CD4-positive, alpha-beta memory T cell (primary cell): ENCODE data around the gene ZBTB20. TPM values are rescaled to one million over a fixed set of nuclear protein-coding genes. Genes with fewer than 3 reads are reported as not detected.

Source experiments
- CTCF ChIA-PET: fragments of 350-600 bp; sonication (Branson Sonifier 250); formaldehyde crosslinking; loops from one replicate; lab custom pipeline; 2021; ENCODE audit warnings: inconsistent platforms; ENCODE audit not compliant: partially characterized antibody; lab: Charles Lee
- POLR2A ChIA-PET: fragments of 350-600 bp; sonication (Branson Sonifier 250); formaldehyde crosslinking; loops from one replicate; lab custom pipeline; 2021; ENCODE audit not compliant: partially characterized antibody; lab: Charles Lee
- DNase-seq, 5 donors: peaks; one replicate each; pipeline versions ENCODE4 v3.0.0 to v3.0.0-alpha.2; 2020 to 2022; ENCODE audit warnings: mixed read lengths in 1 of 5
- H3K27ac ChIP-seq: one replicate; pipeline ENCODE4 v1.7.0; 2013; ENCODE audit warnings: low read depth, low read length
- H3K27me3 ChIP-seq: 2 replicates; pipeline ENCODE4 v1.7.0; 2013; ENCODE audit warnings: mild to moderate bottlenecking, low read length, moderate library complexity; ENCODE audit not compliant: insufficient read depth
- H3K36me3 ChIP-seq: 2 replicates; pipeline ENCODE4 v1.7.0; 2013; ENCODE audit warnings: mild to moderate bottlenecking, low read length, moderate library complexity; ENCODE audit not compliant: insufficient read depth
- H3K4me1 ChIP-seq: 2 replicates; pipeline ENCODE4 v1.7.0; 2013; ENCODE audit warnings: mild to moderate bottlenecking, low read length, moderate library complexity; ENCODE audit not compliant: insufficient read depth
- H3K4me3 ChIP-seq, 2 donors: one replicate each; pipeline ENCODE4 v1.7.0; 2013; ENCODE audit warnings: low read length in 2 of 2, mild to moderate bottlenecking in 1 of 2
- H3K9me3 ChIP-seq, 2 donors: one replicate each; pipeline ENCODE4 v1.7.0; 2013; ENCODE audit warnings: low read length in 2 of 2, control low read depth in 1 of 2; ENCODE audit not compliant: control insufficient read depth in 1 of 2
- H3K27ac Mint-ChIP-seq, 7 donors: one replicate each; pipeline ENCODE4 v1.8.0; 2020 to 2021; ENCODE audit warnings: mixed read lengths in 7 of 7, mild to moderate bottlenecking in 6 of 7, inconsistent platforms in 3 of 7, moderate library complexity in 3 of 7
- H3K27me3 Mint-ChIP-seq, 2 donors: one replicate each; pipeline ENCODE4 v1.8.0; 2020 to 2021; ENCODE audit warnings: mixed read lengths in 2 of 2
- H3K36me3 Mint-ChIP-seq, 2 donors: one replicate each; pipeline ENCODE4 v1.8.0; 2020 to 2021; ENCODE audit warnings: mixed read lengths in 2 of 2, inconsistent platforms in 1 of 2, mild to moderate bottlenecking in 1 of 2
- H3K4me1 Mint-ChIP-seq, 4 donors: one replicate each; pipeline ENCODE4 v1.8.0; 2020 to 2021; ENCODE audit warnings: mixed read lengths in 4 of 4, mild to moderate bottlenecking in 1 of 4
- H3K4me3 Mint-ChIP-seq, 8 donors: one replicate each; pipeline ENCODE4 v1.8.0; 2020 to 2021; ENCODE audit warnings: mixed read lengths in 8 of 8, mild to moderate bottlenecking in 7 of 8, moderate library complexity in 6 of 8, inconsistent platforms in 3 of 8
- H3K9me3 Mint-ChIP-seq, 8 donors: one replicate each; pipeline ENCODE4 v1.8.0; 2020 to 2021; ENCODE audit warnings: mixed read lengths in 8 of 8, mild to moderate bottlenecking in 5 of 8, inconsistent platforms in 3 of 8, moderate library complexity in 1 of 8
- intact Hi-C: fragments of 100-400 bp; cut with micrococcal nuclease; formaldehyde crosslinking; loops from one replicate; pipeline ENCODE4 v1.15.1; 2023
- polyA plus RNA-seq, 2 donors: library from polyadenylated mRNA; unstranded; fragments of 300-500 nt; fragmentation: Illumina TruSeq; gene quantifications; one replicate each; pipeline ENCODE4 v1.2.3, GENCODE V29; 2021
- total RNA-seq, 2 experiments: library from RNA; stranded (reverse); gene quantifications; one replicate each; pipeline ENCODE4 v1.2.3, GENCODE V29; 2021

ZBTB20 gene
- total and polyA plus RNA-seq, 4 experiments from 2014 or later = 21.9 to 58.4 (median 41.4) TPM

GRCh38 chr3:114864970-114865369 is 282.1 kb downstream of the ZBTB20 start:
- H3K27ac ChIP-seq = no peak overlapping the region
- no peaks in the 10 kb centered on the region for H3K9me3 Mint-ChIP-seq
- POLR2A ChIA-PET = no interaction called here
- DNase-seq = no peak
- no peaks in the 10 kb centered on the region for H3K27me3 Mint-ChIP-seq
- CTCF ChIA-PET = no interaction called here
- H3K36me3 Mint-ChIP-seq = peaks cover 0 to 11% of the 10 kb centered on the region in 2 donors
- H3K27ac Mint-ChIP-seq = no peak overlapping the region
- no peaks in the 10 kb centered on the region for H3K36me3 ChIP-seq
- peaks cover 26 to 38% (median 32%) of the 10 kb centered on the region in 4 donors for H3K4me1 Mint-ChIP-seq
- intact Hi-C loops = no loop called here
- peak overlapping the region in 1 of 8 donors; percentile 26 for H3K4me3 Mint-ChIP-seq
- H3K4me1 ChIP-seq = peaks cover 12% of the 10 kb centered on the region
- no peaks in the 10 kb centered on the region for H3K9me3 ChIP-seq
- H3K4me3 ChIP-seq = no peak overlapping the region
- H3K27me3 ChIP-seq = no peaks in the 10 kb centered on the region

- DNase-seq = no peak
- Mint-ChIP-seq H3K4me3 (peak overlapping the region; percentile 23 to 81 (median 71)), H3K9me3 (no peaks in the 10 kb centered on the region), H3K27ac (peak overlapping the region in 6 of 7 donors; percentile 5 to 79 (median 40)), H3K27me3 (no peaks in the 10 kb centered on the region), H3K36me3 (peaks cover 0 to 11% of the 10 kb centered on the region in 2 donors), H3K4me1 (peaks cover 26 to 38% (median 34%) of the 10 kb centered on the region in 4 donors)
- ChIA-PET CTCF (interaction anchor here (1.1 kb wide), 1 partner anchor 11 kb away, joined by 3 read pairs; no protein-coding TSS in a partner anchor), POLR2A (no interaction called here)
- no peaks in the 10 kb centered on the region for H3K27me3 ChIP-seq
- peak overlapping the region in 1 of 2 donors; percentile 10 for H3K4me3 ChIP-seq
- H3K4me1 ChIP-seq = peaks cover 12% of the 10 kb centered on the region
- no peaks in the 10 kb centered on the region for H3K9me3 ChIP-seq
- no peak overlapping the region for H3K27ac ChIP-seq
- intact Hi-C loops = no loop called here
- no peaks in the 10 kb centered on the region for H3K36me3 ChIP-seq
Observed at GRCh38 chr3:114863848-114864247, 283.2 kb downstream of the ZBTB20 start.

GRCh38 chr3:114861666-114862065 is 285.4 kb downstream of the ZBTB20 start:
- Histone ChIP-seq H3K27ac (no peak overlapping the region), H3K27me3 (no peaks in the 10 kb centered on the region), H3K4me1 (peaks cover 12% of the 10 kb centered on the region), H3K9me3 (no peaks in the 10 kb centered on the region), H3K36me3 (no peaks in the 10 kb centered on the region), H3K4me3 (no peak overlapping the region)
- ChIA-PET POLR2A (no interaction called here), CTCF (no interaction called here)
- Mint-ChIP-seq H3K36me3 (peaks cover 0 to under 1% of the 10 kb centered on the region in 2 donors), H3K27ac (no peak overlapping the region), H3K27me3 (no peaks in the 10 kb centered on the region), H3K4me1 (peaks cover 30 to 37% (median 32%) of the 10 kb centered on the region in 4 donors), H3K4me3 (no peak overlapping the region), H3K9me3 (no peaks in the 10 kb centered on the region)
- no peak for DNase-seq
- intact Hi-C loops = no loop called here

GRCh38 chr3:114860531-114860930 is 286.6 kb downstream of the ZBTB20 start:
- H3K27me3 Mint-ChIP-seq = no peaks in the 10 kb centered on the region
- Histone ChIP-seq H3K4me1 (peaks cover 12% of the 10 kb centered on the region), H3K27ac (no peak overlapping the region), H3K4me3 (no peak overlapping the region), H3K27me3 (no peaks in the 10 kb centered on the region), H3K9me3 (no peaks in the 10 kb centered on the region), H3K36me3 (no peaks in the 10 kb centered on the region)
- H3K27ac Mint-ChIP-seq = peak overlapping the region in 1 of 7 donors; percentile 4
- peaks cover 24 to 36% (median 25%) of the 10 kb centered on the region in 4 donors for H3K4me1 Mint-ChIP-seq
- no peak for DNase-seq
- no peaks in the 10 kb centered on the region for H3K9me3 Mint-ChIP-seq
- no peak overlapping the region for H3K4me3 Mint-ChIP-seq
- ChIA-PET CTCF (no interaction called here), POLR2A (no interaction called here)
- H3K36me3 Mint-ChIP-seq = no peaks in the 10 kb centered on the region
- intact Hi-C loops = no loop called here

GRCh38 chr3:114858329-114858728 is 288.8 kb downstream of the ZBTB20 start:
- intact Hi-C loops = no loop called here
- H3K27me3 ChIP-seq = no peaks in the 10 kb centered on the region
- no peaks in the 10 kb centered on the region for H3K27me3 Mint-ChIP-seq
- peaks cover 0 to 9% of the 10 kb centered on the region in 2 donors for H3K36me3 Mint-ChIP-seq
- peaks cover 3% of the 10 kb centered on the region for H3K4me1 ChIP-seq
- no peaks in the 10 kb centered on the region for H3K36me3 ChIP-seq
- H3K9me3 Mint-ChIP-seq = no peaks in the 10 kb centered on the region
- no peak overlapping the region for H3K27ac ChIP-seq
- H3K4me1 Mint-ChIP-seq = peaks cover 10 to 17% (median 13%) of the 10 kb centered on the region in 4 donors
- CTCF ChIA-PET = no interaction called here
- no peak overlapping the region for H3K4me3 ChIP-seq
- H3K4me3 Mint-ChIP-seq = no peak overlapping the region
- DNase-seq = no peak
- H3K9me3 ChIP-seq = no peaks in the 10 kb centered on the region
- H3K27ac Mint-ChIP-seq = no peak overlapping the region
- POLR2A ChIA-PET = no interaction called here

- Histone ChIP-seq H3K4me1 (no peaks in the 10 kb centered on the region), H3K9me3 (no peaks in the 10 kb centered on the region), H3K27me3 (no peaks in the 10 kb centered on the region), H3K27ac (no peak overlapping the region), H3K36me3 (no peaks in the 10 kb centered on the region), H3K4me3 (no peak overlapping the region)
- H3K4me1 Mint-ChIP-seq = peaks cover 7 to 15% (median 11%) of the 10 kb centered on the region in 4 donors
- no peak for DNase-seq
- peaks cover 0 to 18% of the 10 kb centered on the region in 2 donors for H3K36me3 Mint-ChIP-seq
- CTCF ChIA-PET = interaction anchor here (1.6 kb wide), 1 partner anchor 14 kb away, joined by 4 read pairs; no protein-coding TSS in a partner anchor
- H3K27ac Mint-ChIP-seq = peak overlapping the region in 1 of 7 donors; percentile 19
- H3K27me3 Mint-ChIP-seq = no peaks in the 10 kb centered on the region
- H3K4me3 Mint-ChIP-seq = no peak overlapping the region
- intact Hi-C loops = no loop called here
- no peaks in the 10 kb centered on the region for H3K9me3 Mint-ChIP-seq
- POLR2A ChIA-PET = no interaction called here
Observed at GRCh38 chr3:114857299-114857701, 289.8 kb downstream of the ZBTB20 start.

- no peaks in the 10 kb centered on the region for H3K36me3 ChIP-seq
- no peaks in the 10 kb centered on the region for H3K27me3 Mint-ChIP-seq
- H3K4me3 Mint-ChIP-seq = no peak overlapping the region
- peaks cover 0 to 18% of the 10 kb centered on the region in 2 donors for H3K36me3 Mint-ChIP-seq
- CTCF ChIA-PET = interaction anchor here (1.6 kb wide), 1 partner anchor 14 kb away, joined by 4 read pairs; no protein-coding TSS in a partner anchor
- H3K4me1 ChIP-seq = no peaks in the 10 kb centered on the region
- no peak for DNase-seq
- H3K9me3 Mint-ChIP-seq = no peaks in the 10 kb centered on the region
- no peaks in the 10 kb centered on the region for H3K27me3 ChIP-seq
- intact Hi-C loops = no loop called here
- H3K4me1 Mint-ChIP-seq = peaks cover 6 to 14% (median 11%) of the 10 kb centered on the region in 4 donors
- H3K4me3 ChIP-seq = no peak overlapping the region
- POLR2A ChIA-PET = no interaction called here
- no peaks in the 10 kb centered on the region for H3K9me3 ChIP-seq
- no peak overlapping the region for H3K27ac ChIP-seq
- peak overlapping the region in 1 of 7 donors; percentile 19 for H3K27ac Mint-ChIP-seq
Observed at GRCh38 chr3:114856835-114857234, 290.3 kb downstream of the ZBTB20 start.
